HG03520 (cell line): Measurements from ENCODE around the gene KRTAP12-1.
"Not testable (repeated sequence)": the region's sequence is repeated elsewhere in the genome, so short reads cannot be mapped to it uniquely, and the experiment has no call there.

Experiments
- ATAC-seq: cut with Tn5 transposase; IDR thresholded peaks from one replicate; pipeline ENCODE4 v1.9.1; 2021; ENCODE audit warnings: mild to moderate bottlenecking, moderate library complexity; ENCODE audit not compliant: unreplicated experiment

KRTAP12-1 gene

DNA sequence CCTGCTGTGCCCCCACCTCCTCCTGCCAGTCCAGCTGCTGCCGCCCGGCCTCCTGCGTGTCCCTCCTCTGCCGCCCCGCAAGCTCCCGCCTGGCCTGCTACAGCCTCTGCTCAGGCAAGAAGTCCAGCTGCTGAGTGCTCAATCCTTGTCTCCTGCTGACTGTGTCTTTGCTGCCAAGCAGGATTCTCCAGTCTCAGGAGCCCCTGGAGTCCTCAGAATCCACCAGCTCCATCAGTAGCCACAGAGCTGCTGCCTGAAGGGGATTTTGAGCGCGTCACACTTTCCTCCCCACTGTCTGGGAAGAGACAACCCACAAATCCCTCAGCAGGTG lies 34.8 kb downstream of the KRTAP12-1 start:
- no peak for ATAC-seq

DNA sequence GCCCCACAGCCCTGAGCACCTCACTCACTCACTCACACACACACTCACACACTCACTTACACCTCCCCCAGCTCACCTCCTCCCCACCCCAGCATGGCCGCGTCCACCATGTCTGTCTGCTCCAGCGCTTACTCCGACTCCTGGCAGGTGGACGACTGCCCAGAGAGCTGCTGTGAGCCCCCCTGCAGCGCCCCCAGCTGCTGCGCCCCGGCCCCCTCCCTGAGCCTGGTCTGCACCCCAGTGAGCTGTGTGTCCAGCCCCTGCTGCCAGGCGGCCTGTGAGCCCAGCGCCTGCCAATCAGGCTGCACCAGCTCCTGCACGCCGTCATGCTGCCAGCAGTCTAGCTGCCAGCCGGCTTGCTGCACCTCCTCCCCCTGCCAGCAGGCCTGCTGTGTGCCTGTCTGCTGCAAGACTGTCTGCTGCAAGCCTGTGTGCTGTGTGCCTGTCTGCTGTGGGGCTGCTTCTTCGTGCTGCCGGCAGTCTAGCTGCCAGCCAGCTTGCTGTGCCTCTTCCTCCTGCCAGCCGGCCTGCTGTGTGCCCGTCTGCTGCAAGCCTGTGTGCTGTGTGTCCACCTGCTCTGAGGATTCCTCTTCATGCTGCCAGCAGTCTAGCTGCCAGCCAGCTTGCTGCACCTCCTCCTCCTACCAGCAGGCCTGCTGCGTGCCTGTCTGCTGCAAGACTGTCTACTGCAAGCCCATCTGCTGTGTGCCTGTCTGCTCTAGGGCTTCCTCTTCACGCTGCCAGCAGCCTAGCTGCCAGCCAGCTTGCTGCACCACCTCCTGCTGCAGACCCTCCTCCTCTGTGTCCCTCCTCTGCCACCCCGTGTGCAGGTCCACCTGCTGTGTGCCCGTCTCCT lies 35.4 kb downstream of the KRTAP12-1 start, which contains the start of gene KRTAP10-11:
KRTAP10-11 (plus strand) TSS at position 49 of the 856 bp plus-strand sequence; CDS start at position 94, 45 bp downstream.
- ATAC-seq = not testable (repeated sequence)

DNA sequence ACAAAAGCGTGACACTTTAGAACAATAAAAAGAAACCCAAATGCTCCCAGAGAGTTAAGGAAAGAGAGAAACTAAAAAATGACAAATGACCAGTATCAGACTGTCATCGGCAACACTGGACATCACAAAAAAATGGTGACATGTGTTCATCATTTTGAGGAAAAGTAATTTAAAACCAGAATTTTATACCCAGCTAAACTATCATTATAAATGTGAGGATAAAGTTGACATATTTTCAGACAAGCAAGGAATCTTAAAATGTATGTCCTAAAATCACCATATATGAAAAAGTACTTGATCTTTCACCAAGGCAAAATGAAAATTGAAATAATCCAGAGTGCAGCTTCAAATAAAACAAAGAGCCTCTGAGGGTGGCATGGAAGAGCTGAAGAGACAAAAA lies 37.1 kb downstream of the KRTAP12-1 start:
- no peak for ATAC-seq

DNA sequence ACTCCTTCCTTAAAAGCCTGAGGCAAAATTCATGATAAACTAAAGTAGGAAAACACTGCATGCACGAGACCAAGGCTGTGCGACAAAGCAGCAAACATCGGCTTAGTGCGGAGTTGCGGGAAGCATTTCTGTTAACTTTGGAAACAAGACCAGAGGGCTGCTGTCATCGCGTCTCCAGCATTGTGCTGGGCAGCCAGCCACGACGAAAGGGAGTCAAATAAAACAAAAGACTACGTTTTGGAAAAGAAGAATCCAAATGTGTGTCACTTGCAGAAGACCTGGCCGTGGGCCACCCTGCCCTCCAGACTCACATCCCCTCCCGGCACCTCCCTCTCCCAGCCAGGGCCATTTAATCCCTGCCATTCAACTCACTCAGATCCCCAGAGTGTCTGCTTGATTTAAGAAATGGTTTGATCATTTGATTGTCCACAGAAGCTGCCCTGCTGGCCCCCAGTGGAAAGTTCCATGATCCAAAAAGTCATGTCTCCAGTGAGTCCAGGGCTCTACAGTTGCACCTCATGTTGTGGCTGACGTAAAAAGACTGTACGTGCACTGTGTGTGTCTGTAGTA lies 38.1 kb downstream of the KRTAP12-1 start:
- no peak for ATAC-seq

DNA sequence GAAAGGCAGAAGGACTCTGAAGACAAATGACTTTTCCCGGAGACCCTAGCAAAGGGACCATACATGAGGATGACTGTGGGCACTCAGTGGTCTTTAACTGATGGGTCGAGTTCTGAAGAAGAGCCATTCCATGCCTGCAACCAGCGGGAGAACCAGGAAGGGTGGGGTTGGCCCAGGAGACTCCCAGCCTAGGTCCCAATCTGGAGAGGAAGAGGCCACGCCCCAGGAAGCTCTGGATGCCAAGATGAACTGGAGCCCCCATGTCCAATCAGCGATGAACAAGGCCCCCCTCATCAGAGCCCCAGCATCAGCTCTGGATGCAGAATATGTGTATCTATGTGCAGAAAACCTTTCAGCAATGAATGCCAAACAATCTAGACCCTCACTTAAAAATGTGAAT lies 41.2 kb downstream of the KRTAP12-1 start:
- ATAC-seq = no peak

DNA sequence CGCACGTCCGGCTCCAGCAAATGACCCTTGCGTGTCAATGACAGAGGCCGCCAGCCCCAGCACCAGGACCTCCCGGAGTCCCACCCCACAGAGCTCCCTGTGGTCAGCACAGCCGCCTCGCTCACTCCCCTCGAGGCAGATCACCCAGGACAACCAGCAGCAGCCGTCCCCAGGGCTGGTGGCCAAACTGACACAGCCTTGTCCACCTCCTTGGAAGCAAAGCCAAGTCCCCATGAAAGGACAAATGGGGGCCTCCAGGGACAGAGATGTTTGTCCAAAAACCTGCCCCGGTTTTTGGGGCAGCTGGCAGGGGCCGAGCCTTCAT lies 42.7 kb downstream of the KRTAP12-1 start:
- ATAC-seq = no peak

DNA sequence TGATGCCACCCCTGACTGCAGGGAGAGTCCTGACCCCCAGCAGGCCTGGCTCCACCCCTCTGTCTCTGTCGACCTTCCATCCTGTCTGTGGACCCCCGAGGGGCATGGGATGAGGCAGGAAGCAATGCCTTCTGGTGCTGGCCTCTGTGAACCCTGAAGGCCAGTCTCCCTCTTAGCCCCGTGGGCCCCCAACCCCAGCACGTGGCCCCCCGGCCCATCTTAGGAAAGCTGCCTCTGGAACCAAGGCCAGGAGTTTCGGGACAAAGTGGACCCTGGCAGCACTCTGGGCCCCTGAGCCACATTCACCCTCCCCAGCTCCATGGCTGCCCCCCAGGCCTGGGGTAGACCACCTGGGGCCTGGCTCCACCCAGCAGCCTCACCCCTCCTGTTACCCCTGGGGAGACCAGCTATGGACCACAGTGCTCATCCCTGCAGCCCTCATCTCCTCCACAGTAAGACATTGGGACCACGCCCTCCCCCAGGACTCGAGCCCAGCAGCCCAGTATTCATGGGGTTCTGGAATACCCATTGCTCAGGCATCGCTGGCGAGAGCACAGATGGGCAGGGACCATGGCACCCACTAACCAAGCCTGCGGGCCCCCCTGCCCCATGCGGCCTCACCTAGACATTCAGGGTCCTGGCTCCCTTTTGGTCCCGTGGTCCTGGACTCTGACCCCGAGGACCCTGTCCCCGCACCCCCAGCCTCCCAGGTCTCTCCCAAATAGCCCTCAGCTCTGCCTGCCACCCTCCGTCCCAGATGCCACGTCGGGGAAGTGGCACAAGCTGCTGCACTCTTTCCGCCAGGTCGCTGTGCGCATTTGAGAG lies 43.2 kb downstream of the KRTAP12-1 start:
- ATAC-seq = not testable (repeated sequence)

DNA sequence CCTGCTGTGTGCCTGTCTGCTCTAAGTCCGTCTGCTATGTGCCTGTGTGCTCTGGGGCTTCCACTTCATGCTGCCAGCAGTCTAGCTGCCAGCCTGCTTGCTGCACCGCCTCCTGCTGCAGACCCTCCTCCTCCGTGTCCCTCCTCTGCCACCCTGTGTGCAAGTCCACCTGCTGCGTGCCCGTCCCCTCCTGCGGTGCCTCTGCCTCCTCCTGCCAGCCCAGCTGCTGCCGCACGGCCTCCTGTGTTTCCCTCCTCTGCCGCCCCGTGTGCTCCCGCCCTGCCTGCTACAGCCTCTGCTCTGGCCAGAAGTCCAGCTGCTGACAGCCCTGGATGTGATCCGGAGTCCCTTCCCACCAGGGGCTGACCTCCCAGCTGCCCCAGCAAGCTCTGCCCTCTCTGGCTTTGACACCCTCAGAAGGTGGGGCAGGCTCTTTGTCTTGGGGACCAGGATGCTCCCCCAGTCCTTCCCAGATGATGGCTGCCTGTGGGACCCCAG lies 44.1 kb downstream of the KRTAP12-1 start:
- ATAC-seq = not testable (repeated sequence)

DNA sequence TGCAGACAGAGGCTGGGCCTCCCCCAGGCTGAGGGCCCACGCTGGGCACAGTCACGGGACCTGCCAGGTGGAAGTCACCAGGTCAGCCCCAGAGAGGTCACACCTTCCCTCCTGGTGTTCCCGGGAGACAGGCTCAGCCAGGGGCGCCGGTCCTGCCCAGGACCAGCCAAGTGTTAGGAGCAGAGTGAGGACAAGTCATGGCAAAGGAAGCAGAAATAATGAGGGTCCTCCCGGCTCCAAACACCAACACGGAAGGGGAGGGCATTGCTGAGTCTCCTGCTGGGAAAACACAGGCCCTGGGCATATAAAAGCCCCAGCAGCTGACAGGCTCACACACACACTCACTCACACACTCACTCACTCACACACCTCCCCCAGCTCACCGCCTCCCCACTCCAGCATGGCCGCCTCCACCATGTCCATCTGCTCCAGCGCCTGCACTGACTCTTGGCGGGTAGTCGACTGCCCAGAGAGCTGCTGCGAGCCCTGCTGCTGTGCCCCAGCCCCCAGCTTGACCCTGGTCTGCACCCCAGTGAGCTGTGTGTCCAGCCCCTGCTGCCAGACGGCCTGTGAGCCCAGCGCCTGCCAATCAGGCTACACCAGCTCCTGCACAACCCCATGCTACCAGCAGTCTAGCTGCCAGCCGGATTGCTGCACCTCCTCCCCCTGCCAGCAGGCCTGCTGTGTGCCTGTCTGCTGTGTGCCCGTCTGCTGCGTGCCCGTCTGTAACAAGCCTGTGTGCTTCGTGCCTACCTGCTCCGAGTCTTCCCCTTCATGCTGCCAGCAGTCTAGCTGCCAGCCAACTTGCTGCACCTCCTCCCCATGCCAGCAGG lies 44.7 kb downstream of the KRTAP12-1 start, which contains the start of gene KRTAP10-10:
KRTAP10-10 (plus strand) TSS at position 339 of the 833 bp plus-strand sequence; CDS start at position 401, 62 bp downstream.
- ATAC-seq = no peak

DNA sequence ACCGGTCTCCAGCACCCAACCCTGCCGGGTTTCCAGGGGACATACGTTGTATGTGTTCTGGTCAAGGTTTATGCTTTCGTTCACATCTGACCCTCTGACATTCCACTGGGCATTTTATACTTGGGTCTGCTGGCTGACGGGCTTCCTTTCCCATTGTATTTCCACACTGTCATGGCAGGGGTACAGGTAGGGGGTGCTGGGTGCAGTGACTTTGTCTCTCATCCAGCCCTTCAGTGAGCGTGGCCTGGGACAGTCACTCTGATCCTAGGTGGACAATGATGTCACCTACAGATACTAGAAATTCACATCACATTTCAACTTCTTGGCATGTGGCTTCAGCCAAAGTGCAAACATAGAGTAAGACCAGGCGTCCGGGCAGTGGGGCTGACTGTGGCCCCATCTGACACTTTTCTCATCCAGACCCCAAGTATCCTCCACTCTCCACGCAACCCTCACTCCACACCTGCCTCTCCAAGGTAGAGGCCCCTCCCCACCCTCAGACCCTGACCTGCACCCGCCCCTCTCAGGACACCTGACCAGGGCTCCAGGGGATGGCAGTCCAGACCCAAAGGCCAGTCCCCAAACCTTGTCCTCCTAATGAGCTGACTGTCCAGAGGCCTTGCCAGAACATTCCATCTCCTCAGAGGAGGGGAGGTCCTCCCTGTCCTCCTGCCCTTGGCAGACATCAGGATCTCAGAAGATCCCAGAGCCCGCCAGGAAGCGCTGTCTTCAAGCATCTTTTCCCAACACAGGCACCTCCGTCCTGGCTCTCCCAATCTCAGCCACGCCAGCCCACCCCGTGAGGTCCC lies 45.5 kb downstream of the KRTAP12-1 start:
- ATAC-seq = no peak

DNA sequence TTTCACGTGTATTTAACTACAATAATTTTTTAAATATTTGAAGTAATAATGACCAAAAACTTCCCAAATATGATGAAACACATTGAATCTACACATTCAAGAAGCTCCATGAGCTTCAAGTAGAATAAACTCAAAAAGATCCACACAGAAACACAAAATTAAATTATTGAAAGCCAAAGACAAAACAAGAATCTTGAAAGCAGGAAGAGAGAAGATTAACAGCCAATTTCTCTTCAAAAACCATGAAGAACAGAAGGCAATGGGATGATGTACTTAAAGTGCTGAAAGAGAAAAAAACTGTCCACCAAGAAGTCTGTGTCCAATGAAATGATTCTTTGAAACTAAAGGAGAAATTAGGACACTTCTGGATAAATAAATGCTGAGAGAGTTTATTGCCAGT lies 49.9 kb downstream of the KRTAP12-1 start:
- no peak for ATAC-seq
